Measurements from ENCODE around the gene FILIP1L.
A peak's percentile ranks its signal among the peaks of the same experiment; 100 is the strongest.

FILIP1L gene

DNA sequence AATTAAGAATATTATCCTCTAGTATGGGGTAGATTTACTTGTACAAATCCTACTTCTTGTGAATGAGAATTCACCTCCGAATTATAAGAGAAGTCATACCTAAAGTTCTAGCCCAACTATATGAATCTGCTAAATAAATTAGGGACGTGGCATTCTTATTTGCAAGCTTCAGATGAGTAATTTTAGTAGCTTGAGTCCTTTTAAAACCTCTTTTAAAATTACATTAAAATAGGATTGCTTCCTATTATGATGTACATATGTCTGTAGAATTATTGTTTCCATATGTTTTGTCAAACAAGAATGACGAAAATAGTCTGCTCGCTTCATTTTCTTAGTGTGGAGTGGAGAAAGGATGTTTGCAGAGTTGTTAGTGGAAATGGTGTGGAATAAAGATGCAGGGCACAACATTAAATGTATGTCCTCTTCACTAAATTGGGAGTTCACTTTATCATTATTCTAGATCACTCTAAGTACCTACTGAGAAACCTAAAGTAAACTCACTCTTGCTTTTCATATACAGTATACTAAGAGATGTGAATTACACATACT lies 237.2 kb downstream of the FILIP1L start:
- TF ChIP-seq ZNF274 (IDR thresholded peaks at IDR 0.05; ENCODE audit: low read depth, low read length): no peak
- H3K4me3 ChIP-seq (ENCODE audit: low read length): no peak overlapping the region

DNA sequence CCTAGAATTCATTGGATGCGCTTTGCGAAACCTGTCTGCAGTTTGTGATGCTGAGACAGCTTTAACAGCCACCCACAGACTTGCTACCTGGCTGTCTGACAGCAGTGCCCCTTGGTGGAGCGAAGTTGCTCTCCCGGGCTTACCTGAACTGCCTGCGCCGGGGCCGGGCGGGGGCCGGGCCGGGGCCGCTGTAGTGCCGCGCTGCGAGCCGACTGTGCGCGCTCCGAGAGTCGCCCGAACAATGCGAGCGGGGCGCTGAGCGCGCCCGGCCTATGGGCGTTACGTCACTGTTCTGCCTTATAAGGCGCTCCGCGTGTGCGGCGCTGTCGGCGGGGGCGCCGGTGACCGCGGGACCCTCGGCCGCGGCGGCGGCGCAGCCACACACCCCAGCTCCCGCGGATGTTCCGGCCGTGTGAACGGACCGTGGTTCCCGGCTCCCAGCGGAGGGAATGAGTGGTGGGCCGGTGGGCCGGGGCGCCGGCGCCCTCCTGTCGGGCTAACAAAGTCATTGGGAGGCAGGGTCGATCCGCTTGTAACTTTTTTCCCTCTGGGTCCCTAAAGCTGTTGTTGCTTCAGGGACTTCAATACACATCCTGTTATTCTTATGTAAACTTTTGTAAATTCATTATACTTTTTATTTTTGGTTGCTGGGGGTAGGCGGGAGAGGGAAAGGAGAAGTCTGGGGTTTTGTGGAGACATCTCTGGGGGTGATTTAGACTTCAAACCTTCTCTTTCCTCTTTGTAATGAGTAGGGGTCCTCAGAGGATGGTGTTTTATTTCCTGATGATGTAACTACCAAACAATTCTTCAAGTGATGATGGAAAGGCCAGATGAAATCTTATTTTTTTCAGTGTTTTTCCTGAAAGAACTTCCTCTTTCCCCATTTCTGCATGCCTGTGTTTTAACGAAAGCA lies 238.1 kb downstream of the FILIP1L start:
- TF ChIP-seq ZNF274 (IDR thresholded peaks at IDR 0.05; ENCODE audit: low read depth, low read length): no peak
- H3K4me3 ChIP-seq (ENCODE audit: low read length): peak overlapping the region; percentile 92

DNA sequence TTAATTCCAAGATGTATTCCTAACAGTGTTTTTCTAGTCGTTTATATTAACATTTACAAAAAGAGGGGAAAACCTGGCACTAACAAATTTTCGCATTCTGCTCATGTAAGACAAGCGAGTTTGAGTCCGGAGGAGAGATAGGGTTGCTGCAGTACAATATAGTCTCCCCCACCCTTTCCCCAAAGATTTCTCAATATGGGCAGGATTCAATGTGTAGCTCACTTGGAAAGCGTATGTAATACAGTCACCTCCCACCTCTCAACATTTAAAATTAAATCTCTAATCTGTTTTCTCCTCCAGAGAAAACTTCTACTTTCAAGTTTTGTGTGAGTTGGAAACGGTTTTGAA lies 238.7 kb downstream of the FILIP1L start:
- peak overlapping the region; percentile 92 for H3K4me3 ChIP-seq (ENCODE audit: low read length)
- TF ChIP-seq ZNF274 (IDR thresholded peaks at IDR 0.05; ENCODE audit: low read depth, low read length): no peak

DNA sequence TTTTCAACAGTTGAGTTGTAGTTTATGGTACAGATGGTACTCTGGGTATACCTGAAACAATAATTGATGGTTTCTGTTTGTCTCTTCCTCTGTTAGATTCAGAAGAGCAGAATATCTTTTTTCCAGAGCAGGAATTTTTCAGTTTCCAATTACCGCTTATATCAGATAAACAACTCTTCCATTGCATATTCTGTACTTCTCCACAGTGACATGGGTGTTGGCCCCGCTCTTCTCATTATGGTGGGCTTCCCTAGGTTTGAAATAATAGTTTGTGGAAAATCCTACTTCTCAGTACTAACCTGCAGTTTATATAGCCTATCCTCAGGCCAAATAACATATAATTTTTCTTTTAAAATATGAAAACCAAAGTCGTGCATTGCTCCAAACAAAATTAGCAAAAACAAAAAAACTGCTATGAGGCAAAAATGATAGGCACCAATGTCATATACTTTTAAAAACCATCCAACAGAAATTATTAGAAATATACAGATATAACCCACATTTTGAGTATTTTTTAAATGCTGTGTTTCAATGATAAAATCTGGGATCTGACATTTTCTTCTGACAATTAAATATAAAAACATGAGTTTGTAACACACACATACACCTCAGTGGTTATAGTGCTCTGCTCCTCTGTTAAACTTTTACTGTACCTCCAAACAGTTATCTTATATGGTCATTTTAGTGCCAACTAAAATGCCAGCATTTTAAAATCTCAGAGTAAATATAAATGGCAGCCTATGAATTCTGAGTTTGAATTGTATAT lies 239.9 kb downstream of the FILIP1L start:
- peak overlapping the region; percentile 92; the same call in 1 of the 2 replicates for H3K4me3 ChIP-seq (ENCODE audit: low read length)
- no peak for TF ChIP-seq ZNF274 (IDR thresholded peaks at IDR 0.05; ENCODE audit: low read depth, low read length)

DNA sequence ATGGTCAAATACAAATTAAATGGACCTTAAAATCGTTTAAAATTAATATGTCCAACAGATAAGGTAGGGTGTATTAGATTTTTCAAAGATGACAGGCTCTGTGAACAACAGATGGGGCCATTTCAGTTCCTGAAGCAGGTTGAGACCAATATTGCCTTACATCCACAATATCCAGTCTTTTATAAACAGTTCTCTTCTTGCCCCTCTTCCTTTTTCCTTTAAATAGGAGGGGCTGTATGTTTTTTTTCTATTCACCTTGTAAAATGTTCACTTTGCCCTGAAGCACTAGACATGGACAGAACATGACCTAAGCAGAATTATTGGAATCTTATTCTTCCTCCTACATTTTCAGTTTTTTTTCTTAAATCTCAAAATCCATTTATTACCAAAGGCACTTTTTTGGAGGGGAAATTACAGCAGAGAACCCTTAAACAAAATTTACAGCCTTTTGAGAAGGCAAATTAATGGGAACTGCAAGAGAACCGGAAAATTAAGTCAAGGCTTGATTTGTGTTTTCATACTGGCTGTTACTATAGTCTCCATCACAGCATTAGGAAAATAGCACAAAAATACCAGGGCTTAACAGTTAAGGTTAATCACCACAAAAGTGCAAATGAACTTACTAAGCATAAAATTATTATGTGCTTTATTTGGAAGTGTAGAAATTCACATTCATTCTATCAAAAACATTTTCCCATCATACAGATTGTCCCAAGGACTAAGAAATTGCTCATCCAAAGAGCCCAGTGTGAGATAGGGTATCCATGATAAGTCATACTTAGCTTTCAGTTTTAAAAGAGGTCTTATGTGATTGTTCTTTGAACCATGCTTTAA lies 240.8 kb downstream of the FILIP1L start:
- TF ChIP-seq ZNF274 (IDR thresholded peaks at IDR 0.05; ENCODE audit: low read depth, low read length): no peak
- H3K4me3 ChIP-seq (ENCODE audit: low read length): no peak overlapping the region; the same call in 1 of the 2 replicates

DNA sequence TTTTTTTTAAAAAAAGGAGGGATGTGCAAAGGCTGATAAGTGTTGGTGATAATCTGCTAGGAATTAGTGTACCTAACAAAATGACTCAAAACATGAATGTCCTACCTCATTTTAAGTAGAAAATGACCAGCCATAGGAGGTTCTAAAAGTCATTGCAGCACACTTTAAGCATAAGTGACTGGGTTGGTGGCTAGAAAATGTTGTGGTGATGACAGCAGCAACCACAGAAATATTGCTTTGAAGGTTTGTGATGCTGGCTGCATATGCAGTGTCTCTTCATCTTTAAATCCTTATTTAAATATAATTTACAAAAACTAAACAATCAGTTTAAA lies 241.4 kb downstream of the FILIP1L start:
- TF ChIP-seq ZNF274 (IDR thresholded peaks at IDR 0.05; ENCODE audit: low read depth, low read length): no peak

DNA sequence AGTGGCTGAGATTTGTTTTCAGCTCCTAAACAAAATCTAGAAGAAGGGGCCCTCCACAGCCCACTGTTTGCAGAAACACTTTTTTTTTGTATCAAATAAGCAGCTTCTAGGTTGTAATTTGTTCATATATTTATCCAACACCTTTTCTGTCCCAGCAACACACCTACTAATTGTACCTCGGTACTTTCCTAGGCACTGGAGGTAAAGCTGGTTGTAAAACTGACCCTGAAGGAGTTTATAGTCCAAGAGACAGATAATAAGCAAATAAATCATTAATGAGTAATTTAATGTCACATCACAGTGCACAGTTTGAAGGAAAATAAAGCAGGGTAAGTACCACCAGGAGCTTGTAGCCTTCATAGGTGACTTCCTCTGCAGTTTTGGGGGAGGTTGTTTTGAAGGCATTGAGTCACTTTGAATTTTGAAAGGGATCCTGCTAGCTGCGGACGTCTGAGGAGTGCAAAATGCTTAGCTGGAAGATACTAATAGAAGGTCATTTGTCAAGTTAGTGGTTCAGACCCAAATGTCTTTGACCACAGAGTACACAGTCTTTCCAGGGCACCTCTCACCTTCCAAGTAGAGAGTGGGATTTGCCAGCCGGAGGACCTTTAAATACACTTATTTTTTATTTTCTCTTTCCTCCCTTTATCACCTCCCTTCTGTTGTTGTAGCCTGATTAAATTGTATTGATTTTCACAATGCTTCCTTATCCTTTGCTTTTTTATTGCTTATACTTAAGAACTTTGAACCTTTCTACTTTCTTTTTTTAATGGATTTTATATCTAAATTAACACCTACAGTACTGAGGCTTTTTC lies 242.9 kb downstream of the FILIP1L start:
- no peak for TF ChIP-seq ZNF274 (IDR thresholded peaks at IDR 0.05; ENCODE audit: low read depth, low read length)
- H3K4me3 ChIP-seq (ENCODE audit: low read length): no peak overlapping the region

More for the DNA sequence above, 241.4 kb downstream of the FILIP1L start:
- peak overlapping the region; percentile 36; the same call in 1 of the 2 replicates for H3K4me3 ChIP-seq (ENCODE audit: low read length)

- no peak overlapping the region for H3K4me3 ChIP-seq (ENCODE audit: low read length)
- no peak for TF ChIP-seq ZNF274 (IDR thresholded peaks at IDR 0.05; ENCODE audit: low read depth, low read length)
These were observed 243.6 kb downstream of the FILIP1L start for GRCh38 chr3:99870712-99871111.

DNA sequence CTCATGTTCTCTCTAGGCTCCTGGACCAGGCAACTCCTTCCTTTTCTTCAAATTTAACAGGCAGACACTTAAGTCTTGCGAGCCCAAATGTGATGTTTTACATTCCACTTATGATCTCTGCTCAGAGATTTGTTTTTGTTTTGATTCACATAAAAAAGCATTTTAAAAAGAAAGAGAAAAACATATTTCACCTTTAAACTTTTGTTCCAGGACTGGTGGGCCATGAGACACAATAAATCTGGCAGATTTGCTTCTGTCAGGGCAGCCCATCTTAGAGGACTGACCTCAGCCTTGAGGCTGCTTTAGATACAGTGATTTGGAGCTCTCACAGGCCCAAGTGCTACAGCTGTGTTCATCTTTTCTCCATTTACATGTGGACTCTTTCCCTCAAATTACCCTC lies 244.7 kb downstream of the FILIP1L start:
- no peak for TF ChIP-seq ZNF274 (IDR thresholded peaks at IDR 0.05; ENCODE audit: low read depth, low read length)
- H3K4me3 ChIP-seq (ENCODE audit: low read length): no peak overlapping the region

DNA sequence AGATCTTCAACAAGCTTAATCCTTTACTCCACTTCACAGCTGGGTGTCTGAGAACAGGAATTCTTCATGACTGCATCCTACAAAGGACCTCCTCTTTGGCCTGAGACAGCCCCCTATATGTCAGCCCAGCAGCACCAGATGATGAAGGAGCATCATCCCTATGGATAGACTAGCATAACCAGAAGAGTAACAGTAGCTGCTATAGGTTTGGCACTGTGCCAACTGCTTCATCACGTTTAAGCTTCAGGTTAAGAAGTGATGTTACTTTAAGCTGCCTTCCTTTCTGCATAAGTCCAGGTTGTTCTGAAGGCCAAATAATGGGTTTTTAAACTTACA lies 246.0 kb downstream of the FILIP1L start:
- H3K4me3 ChIP-seq (ENCODE audit: low read length): no peak overlapping the region; the same call in 1 of the 2 replicates
- no peak for TF ChIP-seq ZNF274 (IDR thresholded peaks at IDR 0.05; ENCODE audit: low read depth, low read length)

GRCh38 chr3:99867594-99868310 lies 246.5 kb downstream of the FILIP1L start:
- TF ChIP-seq ZNF274 (IDR thresholded peaks at IDR 0.05; ENCODE audit: low read depth, low read length): no peak

DNA sequence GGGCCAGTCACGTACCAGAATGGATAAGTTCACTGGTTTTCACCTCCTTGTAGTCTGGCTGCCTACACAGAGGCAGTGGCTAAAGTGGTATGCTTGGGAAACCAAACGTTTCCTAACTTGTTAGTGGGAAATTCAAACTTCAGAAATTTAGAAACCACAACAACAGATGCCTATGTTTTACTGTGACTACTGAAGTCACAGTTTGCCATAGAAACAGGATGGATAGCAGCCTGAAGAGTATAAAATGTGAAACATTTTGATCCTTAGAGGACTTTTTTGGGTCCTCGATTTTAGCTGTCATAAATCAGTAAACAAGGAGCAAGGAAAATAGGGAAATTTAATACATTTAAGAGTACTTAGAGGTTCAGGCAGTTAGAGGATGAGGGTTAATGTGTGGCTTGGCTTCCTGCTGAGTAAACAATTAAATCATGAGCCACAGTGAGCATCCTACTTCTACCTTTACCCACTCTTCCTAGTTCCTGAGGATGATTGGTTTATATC lies 248.0 kb downstream of the FILIP1L start:
- no peak overlapping the region for H3K4me3 ChIP-seq (ENCODE audit: low read length)
- TF ChIP-seq ZNF274 (IDR thresholded peaks at IDR 0.05; ENCODE audit: low read depth, low read length): no peak

More at GRCh38 chr3:99867594-99868310, 246.5 kb downstream of the FILIP1L start:
- H3K4me3 ChIP-seq (ENCODE audit: low read length): no peak overlapping the region; the same call in 1 of the 2 replicates
